DOHH2 (cell line): ENCODE measurements around the gene HS3ST5.

Experiments
- H3F3A ChIP-seq: fragments of 200-600 bp; sonication (generic), shearing (Covaris generic); 2 replicates; pipeline ENCODE4 v1.6.0; 2016; ENCODE audit warnings: antibody characterized with exemption, mild to moderate bottlenecking; ENCODE audit not compliant: control insufficient read depth, insufficient read depth
- H3K27ac ChIP-seq: fragments of 200-600 bp; sonication (generic); 2 replicates; pipeline ENCODE4 v1.5.1; 2014; ENCODE audit warnings: low read depth, mild to moderate bottlenecking, low read length, moderate library complexity
- H3K27me3 ChIP-seq: fragments of 200-600 bp; sonication (generic); 2 replicates; pipeline ENCODE4 v1.6.1; 2014; ENCODE audit warnings: mild to moderate bottlenecking, low read length, mixed read lengths; ENCODE audit not compliant: control insufficient read depth
- H3K36me3 ChIP-seq: fragments of 200-600 bp; sonication (generic); 2 replicates; pipeline ENCODE4 v1.6.1; 2014; ENCODE audit warnings: mild to moderate bottlenecking, low read length, moderate library complexity, mixed read lengths; ENCODE audit not compliant: control insufficient read depth
- H3K4me1 ChIP-seq: fragments of 200-600 bp; sonication (generic); 2 replicates; pipeline ENCODE4 v1.6.1; 2014; ENCODE audit warnings: mild to moderate bottlenecking, low read length, mixed read lengths; ENCODE audit not compliant: control insufficient read depth
- H3K4me2 ChIP-seq: fragments of 200-600 bp; sonication (generic); 2 replicates; pipeline ENCODE4 v1.6.0; 2014; ENCODE audit warnings: mild to moderate bottlenecking, low read length, moderate library complexity
- H3K4me3 ChIP-seq: fragments of 200-600 bp; sonication (generic); 2 replicates; pipeline ENCODE4 v1.5.1; 2014; ENCODE audit warnings: mild to moderate bottlenecking, low read length, mixed read lengths
- H3K79me2 ChIP-seq: fragments of 200-600 bp; sonication (generic); 2 replicates; pipeline ENCODE4 v1.6.1; 2014; ENCODE audit warnings: mild to moderate bottlenecking, low read length, mixed read lengths; ENCODE audit not compliant: control insufficient read depth
- H3K9me2 ChIP-seq: fragments of 200-600 bp; sonication (generic); replicated peaks from 2 replicates; pipeline ENCODE4 v1.6.1; 2014; ENCODE audit warnings: mild to moderate bottlenecking, low read length, mixed read lengths; ENCODE audit not compliant: control insufficient read depth
- H3K9me3 ChIP-seq: fragments of 200-600 bp; sonication (generic); 2 replicates; pipeline ENCODE4 v1.6.1; 2014; ENCODE audit warnings: antibody characterized with exemption, low read length, mixed read lengths; ENCODE audit not compliant: control insufficient read depth, insufficient read depth
- H4K20me1 ChIP-seq: fragments of 200-600 bp; sonication (generic); 2 replicates; pipeline ENCODE4 v1.6.0; 2014; ENCODE audit warnings: low read depth, mild to moderate bottlenecking, antibody characterized with exemption, low read length, moderate library complexity; ENCODE audit not compliant: control insufficient read depth, insufficient read depth
- EZH2phosphoT487 ChIP-seq: fragments of 200-600 bp; sonication (generic); IDR thresholded peaks from 2 replicates; pipeline ENCODE4 v1.6.1; 2017; ENCODE audit warnings: borderline replicate concordance, mild to moderate bottlenecking, antibody characterized with exemption, low read length, moderate library complexity, mixed read lengths
- TF ChIP-seq, protein P1 (sequence below): fragments of 200-600 bp; sonication (generic); IDR thresholded peaks from one replicate; pipeline ENCODE4 v1.5.1; 2014; ENCODE audit warnings: antibody characterized with exemption, mild to moderate bottlenecking, low read depth, low read length; ENCODE audit not compliant: poor library complexity, severe bottlenecking

HS3ST5 gene

DNA sequence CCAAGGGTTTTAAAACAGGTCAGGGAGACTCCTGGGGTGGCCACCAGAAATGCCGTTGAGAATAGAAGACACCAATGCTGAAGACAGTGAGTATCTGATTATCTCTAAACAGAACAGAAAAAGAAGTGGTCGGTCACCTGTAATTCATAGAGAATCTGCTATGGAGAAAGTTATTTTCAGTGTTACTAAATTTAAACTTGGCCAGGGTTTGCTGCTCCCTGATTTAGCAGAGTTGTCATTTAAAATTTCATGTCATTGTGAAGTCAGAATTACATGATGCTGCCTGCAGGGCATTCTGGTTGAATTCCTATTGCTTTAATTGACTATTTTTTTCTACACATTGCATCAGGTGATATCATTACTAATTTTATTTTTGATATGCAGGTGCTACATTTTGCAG lies 114.1 kb downstream of the HS3ST5 start:
- Histone ChIP-seq H3K9me3 (no peaks in the 10 kb centered on the region), H3K79me2 (no peaks in the 10 kb centered on the region), H3K36me3 (no peaks in the 10 kb centered on the region), H3K27me3 (no peaks in the 10 kb centered on the region), H4K20me1 (no peaks in the 10 kb centered on the region), H3F3A (no peaks in the 10 kb centered on the region), H3K27ac (no peak overlapping the region), H3K4me3 (no peak overlapping the region), H3K4me2 (no peak overlapping the region), H3K9me2 (no peaks in the 10 kb centered on the region), H3K4me1 (no peaks in the 10 kb centered on the region)
- TF ChIP-seq EZH2phosphoT487: no peak
- TF ChIP-seq, protein P1, sequence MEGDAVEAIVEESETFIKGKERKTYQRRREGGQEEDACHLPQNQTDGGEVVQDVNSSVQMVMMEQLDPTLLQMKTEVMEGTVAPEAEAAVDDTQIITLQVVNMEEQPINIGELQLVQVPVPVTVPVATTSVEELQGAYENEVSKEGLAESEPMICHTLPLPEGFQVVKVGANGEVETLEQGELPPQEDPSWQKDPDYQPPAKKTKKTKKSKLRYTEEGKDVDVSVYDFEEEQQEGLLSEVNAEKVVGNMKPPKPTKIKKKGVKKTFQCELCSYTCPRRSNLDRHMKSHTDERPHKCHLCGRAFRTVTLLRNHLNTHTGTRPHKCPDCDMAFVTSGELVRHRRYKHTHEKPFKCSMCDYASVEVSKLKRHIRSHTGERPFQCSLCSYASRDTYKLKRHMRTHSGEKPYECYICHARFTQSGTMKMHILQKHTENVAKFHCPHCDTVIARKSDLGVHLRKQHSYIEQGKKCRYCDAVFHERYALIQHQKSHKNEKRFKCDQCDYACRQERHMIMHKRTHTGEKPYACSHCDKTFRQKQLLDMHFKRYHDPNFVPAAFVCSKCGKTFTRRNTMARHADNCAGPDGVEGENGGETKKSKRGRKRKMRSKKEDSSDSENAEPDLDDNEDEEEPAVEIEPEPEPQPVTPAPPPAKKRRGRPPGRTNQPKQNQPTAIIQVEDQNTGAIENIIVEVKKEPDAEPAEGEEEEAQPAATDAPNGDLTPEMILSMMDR: no peak

DNA sequence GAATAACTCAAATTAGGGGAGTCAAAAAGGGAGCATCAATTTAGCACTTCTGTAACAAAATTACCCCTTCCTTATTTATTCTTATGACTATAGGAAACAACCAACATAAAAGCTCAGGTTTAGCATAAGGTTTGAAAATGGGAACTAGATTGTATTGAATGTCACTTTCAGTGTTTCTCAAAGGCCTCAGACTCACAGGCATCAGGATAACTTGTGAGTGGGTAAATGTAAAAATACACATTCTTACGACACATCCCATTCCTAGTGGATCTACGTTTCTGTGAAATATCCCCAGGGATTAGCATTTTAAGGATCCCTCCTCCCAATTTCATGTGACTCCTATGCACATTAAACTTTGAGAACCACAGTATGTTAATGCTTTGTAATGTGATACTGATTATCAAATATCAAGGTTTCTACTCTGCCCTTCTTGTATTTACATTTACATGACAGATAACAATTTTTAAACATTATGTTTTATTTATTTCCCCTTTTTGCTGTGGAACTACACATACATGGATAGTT lies 114.8 kb downstream of the HS3ST5 start:
- TF ChIP-seq EZH2phosphoT487: no peak
- TF ChIP-seq, protein P1: no peak
- H3K9me2 ChIP-seq: no peaks in the 10 kb centered on the region
- no peaks in the 10 kb centered on the region for H4K20me1 ChIP-seq
- H3K27ac ChIP-seq: no peak overlapping the region
- H3K36me3 ChIP-seq: no peaks in the 10 kb centered on the region
- no peak overlapping the region for H3K4me2 ChIP-seq
- H3F3A ChIP-seq: no peaks in the 10 kb centered on the region
- H3K4me3 ChIP-seq: no peak overlapping the region
- no peaks in the 10 kb centered on the region for H3K27me3 ChIP-seq
- no peaks in the 10 kb centered on the region for H3K79me2 ChIP-seq
- H3K4me1 ChIP-seq: no peaks in the 10 kb centered on the region
- H3K9me3 ChIP-seq: no peaks in the 10 kb centered on the region

DNA sequence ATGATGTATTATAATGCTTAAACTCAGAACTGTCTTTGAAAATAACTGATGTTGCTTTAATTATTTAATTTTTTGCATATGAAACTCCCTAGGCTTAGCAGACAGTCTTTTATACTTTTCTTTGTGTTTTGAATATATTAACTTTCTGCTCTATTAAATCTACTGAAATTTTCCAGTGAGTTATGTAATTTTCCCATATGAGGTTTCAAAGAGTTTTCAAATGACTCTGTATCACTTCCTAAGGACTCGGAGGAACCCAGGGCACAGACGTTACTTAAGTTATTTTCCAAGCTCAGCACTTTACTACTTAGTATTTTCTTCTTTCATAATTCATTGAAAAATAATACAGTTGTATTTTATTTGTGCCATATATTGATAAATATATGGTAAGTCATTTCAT lies 122.6 kb downstream of the HS3ST5 start:
- no peaks in the 10 kb centered on the region for H4K20me1 ChIP-seq
- no peaks in the 10 kb centered on the region for H3K36me3 ChIP-seq
- no peaks in the 10 kb centered on the region for H3K4me1 ChIP-seq
- no peaks in the 10 kb centered on the region for H3F3A ChIP-seq
- H3K79me2 ChIP-seq: no peaks in the 10 kb centered on the region
- H3K27me3 ChIP-seq: no peaks in the 10 kb centered on the region
- H3K4me2 ChIP-seq: no peak overlapping the region
- TF ChIP-seq, protein P1: no peak
- no peak for TF ChIP-seq EZH2phosphoT487
- H3K9me3 ChIP-seq: no peaks in the 10 kb centered on the region
- no peak overlapping the region for H3K27ac ChIP-seq
- no peak overlapping the region for H3K4me3 ChIP-seq
- H3K9me2 ChIP-seq: no peaks in the 10 kb centered on the region
